SKM-1 treated with dmso at 0.1 percent for 144 hours (cell line): ENCODE results near the gene IP6K1.
A peak's percentile ranks its signal among the peaks of the same experiment; 100 is the strongest.
"Not testable (repeated sequence)": the region's sequence is repeated elsewhere in the genome, so short reads cannot be mapped to it uniquely, and the experiment has no call there.

Experiments
- DNase-seq: peaks from one replicate; lab custom pipeline; 2025; ENCODE audit not compliant: unreplicated experiment; lab: John Stamatoyannopoulos, UW

Gene IP6K1

GRCh38 chr3:49769286-49769915, 16.9 kb downstream of the IP6K1 start:
- no peak for DNase-seq

- DNase-seq: no peak
These were observed 22.4 kb downstream of the IP6K1 start for GRCh38 chr3:49763981-49764380.

- DNase-seq: peak; percentile 6
These were observed 24.7 kb downstream of the IP6K1 start for GRCh38 chr3:49761661-49762060.

- no peak for DNase-seq
These were observed 27.1 kb downstream of the IP6K1 start for GRCh38 chr3:49759226-49759625.

- DNase-seq: no peak
These were observed 29.1 kb downstream of the IP6K1 start for GRCh38 chr3:49757197-49757596.

GRCh38 chr3:49756036-49756435, 30.3 kb downstream of the IP6K1 start:
- no peak for DNase-seq

GRCh38 chr3:49754536-49754935, 31.8 kb downstream of the IP6K1 start:
- no peak for DNase-seq

- no peak for DNase-seq
These were observed 34.8 kb downstream of the IP6K1 start for GRCh38 chr3:49751501-49751900.

GRCh38 chr3:49750056-49750455, 36.3 kb downstream of the IP6K1 start:
- DNase-seq: no peak

GRCh38 chr3:49748874-49749273, 37.5 kb downstream of the IP6K1 start:
- not testable (repeated sequence) for DNase-seq

GRCh38 chr3:49747792-49748480, 38.4 kb downstream of the IP6K1 start:
- no peak for DNase-seq

- no peak for DNase-seq
These were observed 40.4 kb downstream of the IP6K1 start for GRCh38 chr3:49745986-49746385.

- no peak for DNase-seq
These were observed 45.9 kb downstream of the IP6K1 start for GRCh38 chr3:49740427-49740826.

- no peak for DNase-seq
These were observed 48.2 kb downstream of the IP6K1 start for GRCh38 chr3:49738067-49738713.

GRCh38 chr3:49734752-49735151, 51.6 kb downstream of the IP6K1 start:
- DNase-seq: no peak

- no peak for DNase-seq
These were observed 52.8 kb downstream of the IP6K1 start for GRCh38 chr3:49733551-49733950.

GRCh38 chr3:49732597-49732996, 53.7 kb downstream of the IP6K1 start:
- no peak for DNase-seq

GRCh38 chr3:49729966-49730609, 56.3 kb downstream of the IP6K1 start:
- DNase-seq: no peak

- no peak for DNase-seq
These were observed 58.4 kb downstream of the IP6K1 start for GRCh38 chr3:49727924-49728361.

- DNase-seq: no peak
These were observed 59.0 kb downstream of the IP6K1 start for GRCh38 chr3:49727154-49727923.
